ENCODE data around the gene MYBPC2.
"Not testable (repeated sequence)": the region's sequence is repeated elsewhere in the genome, so short reads cannot be mapped to it uniquely, and the experiment has no call there.

Gene MYBPC2

GRCh38 chr19:50432221-50433028 is at the start of gene MYBPC2:
Gene MYBPC2, plus strand, starts transcription at chr19:50432892. Its CDS starts 62 bp downstream, at chr19:50432954.
- DNase-seq, result peak; percentile 12

GRCh38 chr19:50383001-50383851 is 49.5 kb upstream of the MYBPC2 start:
- DNase-seq, result no peak

- peak; percentile 97 for DNase-seq
These were observed 48.6 kb upstream of the MYBPC2 start, which contains the start of gene POLD1 for GRCh38 chr19:50383852-50384684. Gene POLD1, plus strand, starts transcription at chr19:50384347. Its CDS starts 14,505 bp downstream, at chr19:50398852.

- DNase-seq, result no peak
These were observed 47.8 kb upstream of the MYBPC2 start for GRCh38 chr19:50384685-50385535.

- no peak for DNase-seq
These were observed 45.4 kb upstream of the MYBPC2 start for GRCh38 chr19:50387176-50387867.

- DNase-seq, result no peak
These were observed 44.8 kb upstream of the MYBPC2 start for GRCh38 chr19:50387868-50388245.

GRCh38 chr19:50390295-50390694 is 42.4 kb upstream of the MYBPC2 start:
- not testable (repeated sequence) for DNase-seq

- not testable (repeated sequence) for DNase-seq
These were observed 41.7 kb upstream of the MYBPC2 start for GRCh38 chr19:50390952-50391351.

GRCh38 chr19:50392759-50393158 is 39.9 kb upstream of the MYBPC2 start:
- no peak for DNase-seq

GRCh38 chr19:50393589-50393988 is 39.1 kb upstream of the MYBPC2 start:
- no peak for DNase-seq

- no peak for DNase-seq
These were observed 38.7 kb upstream of the MYBPC2 start for GRCh38 chr19:50394017-50394416.

GRCh38 chr19:50398675-50399367 is 33.9 kb upstream of the MYBPC2 start:
- no peak for DNase-seq

- no peak for DNase-seq
These were observed 33.3 kb upstream of the MYBPC2 start for GRCh38 chr19:50399368-50399745.

- no peak for DNase-seq
These were observed 30.9 kb upstream of the MYBPC2 start for GRCh38 chr19:50401605-50402450.

- DNase-seq, result no peak
These were observed 30.0 kb upstream of the MYBPC2 start for GRCh38 chr19:50402544-50403301.

GRCh38 chr19:50406156-50406820 is 26.4 kb upstream of the MYBPC2 start:
- no peak for DNase-seq

GRCh38 chr19:50406829-50407228 is 25.9 kb upstream of the MYBPC2 start:
- no peak for DNase-seq

GRCh38 chr19:50409347-50409746 is 23.3 kb upstream of the MYBPC2 start:
- no peak for DNase-seq
